Fibroblast of lung (primary cell): Measurements from ENCODE around the gene CYTH2.

Experiments
- CTCF ChIP-seq, 2 donors: IDR thresholded peaks in 1 of 2; conservative IDR thresholded peaks in 1 of 2; 1 replicate in 1 of 2; 2 replicates in 1 of 2; pipeline ENCODE4 v1.5.1; 2011 to 2012; ENCODE audit warnings: low read length in 2 of 2, control low read depth in 1 of 2, inconsistent platforms in 1 of 2, low read depth in 1 of 2, mild to moderate bottlenecking in 1 of 2
- EZH2 ChIP-seq: IDR thresholded peaks from 2 replicates; pipeline ENCODE4 v1.5.1; 2012; ENCODE audit warnings: low read length, control low read depth, mild to moderate bottlenecking; ENCODE audit errors: missing control alignments

- TF ChIP-seq EZH2 (no peak), CTCF (conservative IDR thresholded peaks at IDR 0.05 in 1 of 2, IDR thresholded peaks at IDR 0.05 in 1 of 2; ENCODE audit: low read depth in 1 of 2, low read length in 2 of 2) (no peak)
These were observed 14.9 kb upstream of the CYTH2 start for GRCh38 chr19:48454150-48454730.
